ENCODE measurements around the gene MPIG6B. TPM values are rescaled to one million over a fixed set of nuclear protein-coding genes. Genes with fewer than 3 reads are reported as not detected.
A peak's percentile ranks its signal among the peaks of the same experiment; 100 is the strongest.

The MPIG6B gene
- polyA plus RNA-seq, 4 donors = 1.1 to 2.9 (median 1.4) TPM

GRCh38 chr6:31736768-31737314 lies 13.7 kb downstream of the MPIG6B start:
- DNase-seq (ENCODE audit: low read depth in 4 of 4, low spot score in 3 of 4) = no peak

GRCh38 chr6:31737315-31737990 lies 14.3 kb downstream of the MPIG6B start:
- peak in 1 of 4 donors; percentile 65 for DNase-seq (ENCODE audit: low read depth in 4 of 4, low spot score in 3 of 4)

GRCh38 chr6:31737991-31738979 lies 15.1 kb downstream of the MPIG6B start:
- DNase-seq (ENCODE audit: low read depth in 4 of 4, low spot score in 3 of 4) = peak in 1 of 4 donors; percentile 72

DNA sequence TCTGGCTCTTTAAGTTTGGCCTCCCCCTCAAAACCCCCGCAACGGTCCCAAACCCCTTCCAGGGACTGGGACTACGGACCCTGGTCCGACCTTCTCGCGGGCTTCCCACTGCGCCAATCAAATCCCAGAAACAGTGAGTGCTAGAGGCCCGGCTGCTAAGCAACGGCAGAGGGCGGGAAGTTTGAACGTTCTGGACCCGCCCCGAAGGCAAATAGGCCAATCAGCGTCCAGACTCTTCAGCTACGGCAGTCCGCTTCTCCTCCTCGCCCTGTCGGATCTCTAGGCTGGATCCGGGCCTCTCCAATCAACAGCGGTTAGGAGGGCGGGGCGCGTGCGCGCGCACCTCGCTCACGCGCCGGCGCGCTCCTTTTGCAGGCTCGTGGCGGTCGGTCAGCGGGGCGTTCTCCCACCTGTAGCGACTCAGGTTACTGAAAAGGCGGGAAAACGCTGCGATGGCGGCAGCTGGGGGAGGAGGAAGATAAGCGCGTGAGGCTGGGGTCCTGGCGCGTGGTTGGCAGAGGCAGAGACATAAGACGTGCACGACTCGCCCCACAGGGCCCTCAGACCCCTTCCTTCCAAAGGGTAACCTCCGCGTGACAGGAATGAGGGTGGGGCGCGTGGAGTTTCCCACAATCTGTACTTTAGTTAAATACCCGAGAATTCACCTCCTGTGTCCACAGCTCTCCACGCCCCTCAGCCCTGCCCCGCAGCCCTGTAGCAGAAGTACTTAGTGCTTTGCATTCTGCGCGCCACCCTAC lies 16.6 kb downstream of the MPIG6B start, which contains the start of gene MSH5:
TSS of gene MSH5 (plus strand) at position 367 of the 758 bp plus-strand sequence. CDS start 462 bp downstream, outside the sequence.
- DNase-seq (ENCODE audit: low read depth in 4 of 4, low spot score in 3 of 4) = peak; percentile 98 to 99 (median 99)

- no peak for DNase-seq (ENCODE audit: low read depth in 4 of 4, low spot score in 3 of 4)
Measured at GRCh38 chr6:31740397-31741223, 17.4 kb downstream of the MPIG6B start.

- no peak for DNase-seq (ENCODE audit: low read depth in 4 of 4, low spot score in 3 of 4)
Measured at GRCh38 chr6:31741815-31742214, 18.6 kb downstream of the MPIG6B start.

- no peak for DNase-seq (ENCODE audit: low read depth in 4 of 4, low spot score in 3 of 4)
Measured at GRCh38 chr6:31742894-31743293, 19.7 kb downstream of the MPIG6B start.

GRCh38 chr6:31744422-31744821 lies 21.2 kb downstream of the MPIG6B start:
- DNase-seq (ENCODE audit: low read depth in 4 of 4, low spot score in 3 of 4) = no peak

- DNase-seq (ENCODE audit: low read depth in 4 of 4, low spot score in 3 of 4) = no peak
Measured at GRCh38 chr6:31749301-31750036, 26.3 kb downstream of the MPIG6B start.

- no peak for DNase-seq (ENCODE audit: low read depth in 4 of 4, low spot score in 3 of 4)
Measured at GRCh38 chr6:31750411-31751022, 27.3 kb downstream of the MPIG6B start.

GRCh38 chr6:31752739-31753319 lies 29.7 kb downstream of the MPIG6B start:
- DNase-seq (ENCODE audit: low read depth in 4 of 4, low spot score in 3 of 4) = no peak

- DNase-seq (ENCODE audit: low read depth in 4 of 4, low spot score in 3 of 4) = no peak
Measured at GRCh38 chr6:31758281-31758680, 35.1 kb downstream of the MPIG6B start.

DNA sequence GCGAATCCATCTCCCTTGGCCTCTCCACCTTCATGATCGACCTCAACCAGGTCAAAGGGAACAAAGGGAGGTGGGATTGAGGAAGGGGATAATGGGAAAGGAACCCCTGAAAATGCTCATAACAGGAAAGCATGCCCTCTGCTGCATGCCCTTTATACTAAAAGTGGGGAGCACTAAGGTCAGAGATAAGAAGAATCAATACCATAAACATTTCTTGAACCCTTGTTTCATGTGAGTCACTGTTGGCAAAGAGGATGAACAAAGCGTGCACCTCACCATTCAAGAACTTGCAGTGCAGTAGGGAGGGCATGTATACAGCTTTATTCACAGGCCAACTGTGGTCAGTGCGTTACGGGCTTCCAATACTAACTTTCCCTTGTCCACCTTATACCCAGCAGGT lies 37.6 kb downstream of the MPIG6B start:
- DNase-seq (ENCODE audit: low read depth in 4 of 4, low spot score in 3 of 4) = no peak

GRCh38 chr6:31761343-31761742 lies 38.2 kb downstream of the MPIG6B start:
- DNase-seq (ENCODE audit: low read depth in 4 of 4, low spot score in 3 of 4) = no peak

- DNase-seq (ENCODE audit: low read depth in 4 of 4, low spot score in 3 of 4) = no peak
Measured at GRCh38 chr6:31762356-31762755, 39.2 kb downstream of the MPIG6B start, which contains the start of gene SAPCD1. Gene SAPCD1 (plus strand): TSS chr6:31762656. CDS start chr6:31763055, 399 bp downstream.

DNA sequence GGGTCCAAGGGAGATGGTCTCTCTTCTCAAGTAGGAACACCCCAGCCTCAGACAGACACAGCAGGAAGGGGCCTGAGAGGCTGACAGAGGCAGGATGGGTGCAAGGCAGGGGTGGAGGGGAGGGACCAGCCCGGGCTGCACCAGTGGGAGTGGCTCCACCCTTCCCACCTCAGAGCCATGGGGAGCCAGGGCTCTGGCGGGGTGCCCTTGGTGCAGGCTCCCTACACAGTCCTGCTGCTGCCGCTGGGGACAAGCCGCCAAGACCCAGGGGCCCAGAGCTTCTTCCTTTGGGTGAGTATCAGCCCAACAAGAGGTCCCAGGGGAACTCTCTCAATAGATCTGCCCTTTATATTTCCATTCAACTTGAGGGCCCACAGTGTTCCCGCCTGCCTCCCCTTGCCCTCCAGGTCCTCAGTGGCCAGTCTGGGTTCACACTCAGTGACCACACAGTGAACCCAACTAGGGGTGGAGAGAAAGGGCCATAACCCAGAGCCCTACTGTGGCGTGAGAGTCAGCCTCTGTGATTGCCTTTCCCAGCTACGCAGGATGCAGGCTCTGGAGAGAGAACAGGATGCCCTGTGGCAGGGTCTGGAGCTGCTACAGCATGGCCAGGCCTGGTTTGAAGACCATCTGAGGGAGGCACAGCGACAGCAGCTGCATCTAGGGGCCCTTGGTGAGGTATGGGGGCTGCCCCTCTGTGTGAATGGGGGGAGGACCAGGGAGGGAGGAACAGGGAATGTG lies 39.9 kb downstream of the MPIG6B start:
- DNase-seq (ENCODE audit: low read depth in 4 of 4, low spot score in 3 of 4) = no peak

GRCh38 chr6:31763619-31763940 lies 40.4 kb downstream of the MPIG6B start:
- DNase-seq (ENCODE audit: low read depth in 4 of 4, low spot score in 3 of 4) = no peak
